ENCODE results near the gene WFDC12. TPM values are rescaled to one million over a fixed set of nuclear protein-coding genes. Genes with fewer than 3 reads are reported as not detected.

WFDC12 gene
- total RNA-seq, 2 donors from 2014 or later = not detected

- Histone ChIP-seq H3K4me3 (ENCODE audit: low read length) (no peak overlapping the region), H3K9me3 (ENCODE audit: control insufficient read depth, low read length) (no peaks in the 10 kb centered on the region), H3K4me1 (ENCODE audit: control insufficient read depth, insufficient read depth, low read length) (no peaks in the 10 kb centered on the region), H3K36me3 (ENCODE audit: control insufficient read depth, insufficient read depth, low read length) (no peaks in the 10 kb centered on the region), H3K9ac (ENCODE audit: extremely low read depth, low read length, poor library complexity, severe bottlenecking) (no peak overlapping the region), H3K27ac (ENCODE audit: low read depth, low read length) (no peak overlapping the region), H3K27me3 (ENCODE audit: control insufficient read depth, insufficient read depth, low read length, poor library complexity, severe bottlenecking) (no peaks in the 10 kb centered on the region)
- WGBS, 2 experiments (ENCODE audit: insufficient coverage in 1 of 2, insufficient read length in 1 of 2) = 87 to 88% methylated on average over 4 of the region's 4 CpGs
- H3K9me3 Mint-ChIP-seq = no peaks in the 10 kb centered on the region
- no peaks in the 10 kb centered on the region for H3K4me1 Mint-ChIP-seq
- DNase-seq = no peak
- H3K27ac Mint-ChIP-seq = no peak overlapping the region
- no peaks in the 10 kb centered on the region for H3K27me3 Mint-ChIP-seq (ENCODE audit: insufficient read depth)
- no peaks in the 10 kb centered on the region for H3K36me3 Mint-ChIP-seq (ENCODE audit: low read depth)
- TF ChIP-seq CTCF (conservative IDR thresholded peaks at IDR 0.05) = no peak
- no peak overlapping the region for H3K4me3 Mint-ChIP-seq
Measured at GRCh38 chr20:45117581-45117980, 6.7 kb downstream of the WFDC12 start.

GRCh38 chr20:45115829-45116228 is 8.4 kb downstream of the WFDC12 start:
- no peaks in the 10 kb centered on the region for H3K36me3 ChIP-seq (ENCODE audit: control insufficient read depth, insufficient read depth, low read length)
- no peaks in the 10 kb centered on the region for H3K9me3 Mint-ChIP-seq
- no peaks in the 10 kb centered on the region for H3K27me3 Mint-ChIP-seq (ENCODE audit: insufficient read depth)
- no peaks in the 10 kb centered on the region for H3K9me3 ChIP-seq (ENCODE audit: control insufficient read depth, low read length)
- H3K27ac ChIP-seq (ENCODE audit: low read depth, low read length) = no peak overlapping the region
- H3K4me1 Mint-ChIP-seq = no peaks in the 10 kb centered on the region
- no peaks in the 10 kb centered on the region for H3K36me3 Mint-ChIP-seq (ENCODE audit: low read depth)
- WGBS, 2 experiments (ENCODE audit: insufficient coverage in 1 of 2, insufficient read length in 1 of 2) = 89 to 95% methylated on average over 3 to 4 of the region's 4 CpGs
- H3K4me3 Mint-ChIP-seq = no peak overlapping the region
- H3K4me3 ChIP-seq (ENCODE audit: low read length) = no peak overlapping the region
- DNase-seq = no peak
- H3K27ac Mint-ChIP-seq = no peak overlapping the region
- no peak overlapping the region for H3K9ac ChIP-seq (ENCODE audit: extremely low read depth, low read length, poor library complexity, severe bottlenecking)
- no peaks in the 10 kb centered on the region for H3K4me1 ChIP-seq (ENCODE audit: control insufficient read depth, insufficient read depth, low read length)
- TF ChIP-seq CTCF (conservative IDR thresholded peaks at IDR 0.05) = no peak
- no peaks in the 10 kb centered on the region for H3K27me3 ChIP-seq (ENCODE audit: control insufficient read depth, insufficient read depth, low read length, poor library complexity, severe bottlenecking)

GRCh38 chr20:45115386-45115774 is 8.9 kb downstream of the WFDC12 start:
- H3K27ac Mint-ChIP-seq = peak overlapping the region; percentile 26
- H3K4me1 ChIP-seq (ENCODE audit: control insufficient read depth, insufficient read depth, low read length) = no peaks in the 10 kb centered on the region
- no peak overlapping the region for H3K27ac ChIP-seq (ENCODE audit: low read depth, low read length)
- no peaks in the 10 kb centered on the region for H3K4me1 Mint-ChIP-seq
- no peaks in the 10 kb centered on the region for H3K36me3 Mint-ChIP-seq (ENCODE audit: low read depth)
- H3K27me3 ChIP-seq (ENCODE audit: control insufficient read depth, insufficient read depth, low read length, poor library complexity, severe bottlenecking) = no peaks in the 10 kb centered on the region
- H3K9me3 ChIP-seq (ENCODE audit: control insufficient read depth, low read length) = no peaks in the 10 kb centered on the region
- no peak for TF ChIP-seq CTCF (conservative IDR thresholded peaks at IDR 0.05)
- no peak overlapping the region for H3K4me3 ChIP-seq (ENCODE audit: low read length)
- WGBS, 2 experiments (ENCODE audit: insufficient coverage in 1 of 2, insufficient read length in 1 of 2) = 87 to 100% methylated on average over 2 to 3 of the region's 3 CpGs
- H3K36me3 ChIP-seq (ENCODE audit: control insufficient read depth, insufficient read depth, low read length) = no peaks in the 10 kb centered on the region
- H3K9ac ChIP-seq (ENCODE audit: extremely low read depth, low read length, poor library complexity, severe bottlenecking) = no peak overlapping the region
- DNase-seq = no peak
- no peak overlapping the region for H3K4me3 Mint-ChIP-seq
- H3K27me3 Mint-ChIP-seq (ENCODE audit: insufficient read depth) = no peaks in the 10 kb centered on the region
- H3K9me3 Mint-ChIP-seq = no peaks in the 10 kb centered on the region
